CD14-positive monocyte (primary cell): Measurements from ENCODE around the gene RFX7. TPM values are rescaled to one million over a fixed set of nuclear protein-coding genes. Genes with fewer than 3 reads are reported as not detected.

Experiments
- DNase-seq, 3 donors: peaks; one replicate each; pipeline ENCODE4 v3.0.0-alpha.2; 2011 to 2022
- H2AFZ ChIP-seq: 2 replicates; pipeline ENCODE4 v1.6.0; 2012; ENCODE audit warnings: mild to moderate bottlenecking, low read depth, low read length, inconsistent platforms; ENCODE audit not compliant: insufficient read depth, poor library complexity, severe bottlenecking
- H3K27ac ChIP-seq, 2 donors: 1 replicate in 1 of 2; 2 replicates in 1 of 2; pipeline ENCODE4 v1.5.1; 2012 to 2013; ENCODE audit warnings: low read length in 2 of 2, control low read depth in 1 of 2, inconsistent platforms in 1 of 2, low read depth in 1 of 2, mild to moderate bottlenecking in 1 of 2
- H3K27me3 ChIP-seq, 2 donors: one replicate each; pipeline versions ENCODE4 v1.6.0 to v1.6.1; 2011 to 2013; ENCODE audit warnings: low read length in 2 of 2; ENCODE audit not compliant: control insufficient read depth in 2 of 2, insufficient read depth in 2 of 2
- H3K36me3 ChIP-seq, 2 donors: replicated peaks in 1 of 2; 1 replicate in 1 of 2; 2 replicates in 1 of 2; pipeline versions ENCODE4 v1.5.1 to v1.6.1; 2012 to 2013; ENCODE audit warnings: low read length in 2 of 2, control low read depth in 1 of 2, inconsistent platforms in 1 of 2, mild to moderate bottlenecking in 1 of 2; ENCODE audit not compliant: insufficient read depth in 2 of 2, control insufficient read depth in 1 of 2
- H3K4me1 ChIP-seq, 2 donors: 1 replicate in 1 of 2; 2 replicates in 1 of 2; pipeline versions ENCODE4 v1.5.1 to v1.6.1; 2012 to 2013; ENCODE audit warnings: low read length in 2 of 2, control low read depth in 1 of 2, inconsistent platforms in 1 of 2, mild to moderate bottlenecking in 1 of 2, moderate library complexity in 1 of 2; ENCODE audit not compliant: insufficient read depth in 2 of 2, control insufficient read depth in 1 of 2
- H3K4me2 ChIP-seq: replicated peaks from 2 replicates; pipeline ENCODE3; 2012; ENCODE audit warnings: low read length, moderate library complexity, mild to moderate bottlenecking; ENCODE audit not compliant: poor library complexity, severe bottlenecking; ENCODE audit errors: extremely low read depth
- H3K4me3 ChIP-seq, 3 experiments: fragments of 200-600 bp in 1 of 3; sonication (generic) in 1 of 3; replicated peaks in 1 of 3; 1 replicate in 2 of 3; 2 replicates in 1 of 3; pipeline ENCODE4 v1.5.1; 2011 to 2013; ENCODE audit warnings: low read length in 3 of 3, mild to moderate bottlenecking in 3 of 3, control low read depth in 2 of 3, low read depth in 2 of 3, inconsistent platforms in 1 of 3, moderate library complexity in 1 of 3
- H3K79me2 ChIP-seq: 2 replicates; pipeline ENCODE4 v1.6.0; 2012; ENCODE audit warnings: mild to moderate bottlenecking, control low read depth, inconsistent platforms, low read length, moderate library complexity; ENCODE audit not compliant: insufficient read depth
- H3K9ac ChIP-seq: 2 replicates; pipeline ENCODE4 v1.6.0; 2017; ENCODE audit warnings: low read length, mild to moderate bottlenecking; ENCODE audit not compliant: insufficient read depth, poor library complexity, severe bottlenecking
- H3K9me3 ChIP-seq, 2 donors: replicated peaks in 1 of 2; 1 replicate in 1 of 2; 2 replicates in 1 of 2; pipeline versions ENCODE4 v1.5.1 to v1.6.1; 2012 to 2013; ENCODE audit warnings: low read length in 2 of 2, control low read depth in 1 of 2; ENCODE audit not compliant: control insufficient read depth in 1 of 2, insufficient read depth in 1 of 2
- H4K20me1 ChIP-seq: 2 replicates; pipeline ENCODE4 v1.6.0; 2012; ENCODE audit warnings: mild to moderate bottlenecking, low read length, control low read depth, moderate library complexity; ENCODE audit not compliant: insufficient read depth
- H3K27ac Mint-ChIP-seq, 7 donors: one replicate each; pipeline ENCODE4 v1.8.0; 2020; ENCODE audit warnings: mild to moderate bottlenecking in 7 of 7, mixed read lengths in 7 of 7, moderate library complexity in 6 of 7, inconsistent platforms in 2 of 7
- H3K27me3 Mint-ChIP-seq, 3 donors: one replicate each; pipeline ENCODE4 v1.8.0; 2021 to 2022; ENCODE audit warnings: low read depth in 3 of 3, mild to moderate bottlenecking in 3 of 3, mixed read lengths in 3 of 3, moderate library complexity in 3 of 3, inconsistent platforms in 1 of 3
- H3K36me3 Mint-ChIP-seq, 2 donors: one replicate each; pipeline ENCODE4 v1.8.0; 2020; ENCODE audit warnings: mixed read lengths in 2 of 2, inconsistent platforms in 1 of 2, mild to moderate bottlenecking in 1 of 2
- H3K4me1 Mint-ChIP-seq: one replicate; pipeline ENCODE4 v1.8.0; 2020; ENCODE audit warnings: mild to moderate bottlenecking, mixed read lengths
- H3K4me3 Mint-ChIP-seq, 2 donors: one replicate each; pipeline ENCODE4 v1.8.0; 2020; ENCODE audit warnings: mild to moderate bottlenecking in 2 of 2, mixed read lengths in 2 of 2, moderate library complexity in 1 of 2
- H3K9me3 Mint-ChIP-seq, 7 donors: one replicate each; pipeline ENCODE4 v1.8.0; 2020 to 2022; ENCODE audit warnings: mixed read lengths in 7 of 7, mild to moderate bottlenecking in 6 of 7, moderate library complexity in 6 of 7, inconsistent platforms in 2 of 7
- WGBS: methylation state at CpG from one replicate; pipeline ENCODE4 v1.1.5; 2013; ENCODE audit warnings: missing lambda C conversion rate; ENCODE audit not compliant: insufficient coverage; 5-methylcytosine and 5-hydroxymethylcytosine counted together
- intact Hi-C, 2 donors: fragments of 100-400 bp; cut with micrococcal nuclease; formaldehyde crosslinking; loops; one replicate each; pipeline versions ENCODE4 v1.15.0 to v1.15.1; 2023
- polyA plus RNA-seq, 3 donors: library from polyadenylated mRNA; depleted of rRNA in 1 of 3; unstranded in 2 of 3; stranded (reverse) in 1 of 3; fragments of 300-500 nt in 2 of 3; fragments of >200 nt in 1 of 3; fragmentation: Illumina TruSeq in 2 of 3; gene quantifications; 1 replicate in 2 of 3; 2 replicates in 1 of 3; pipeline ENCODE4 v1.2.3, GENCODE V29; 2012 to 2021
- TF ChIP-seq, protein P1 (sequence below): fragments of 200-600 bp; IDR thresholded peaks from one replicate; pipeline ENCODE4 v1.8.0; 2022; ENCODE audit warnings: antibody characterized with exemption, mild to moderate bottlenecking

The RFX7 gene
- polyA plus RNA-seq, 3 donors, result 1.0 to 2.9 (median 1.2) TPM

DNA sequence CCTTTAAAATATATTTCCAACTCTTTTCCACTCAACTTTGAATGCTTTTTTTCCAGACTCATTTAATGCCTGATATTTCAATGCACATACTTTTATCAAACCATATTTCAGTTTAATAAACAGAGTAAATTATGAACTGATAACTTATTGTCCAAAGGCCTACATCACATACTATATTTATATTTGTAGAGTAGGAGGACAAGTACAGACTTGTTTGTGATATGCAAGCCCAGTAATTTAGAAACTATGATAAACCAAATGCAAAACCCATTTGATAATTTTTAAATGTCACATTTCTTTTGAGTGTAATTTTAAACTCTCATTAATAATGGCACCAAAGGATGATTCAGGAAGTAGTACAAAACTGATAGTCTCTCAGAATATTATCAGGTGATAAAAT is 3.3 kb downstream of the RFX7 start:
- Histone ChIP-seq H3K79me2 (peaks cover 90% of the 10 kb centered on the region), H3K9me3 (no peaks in the 10 kb centered on the region), H3K27me3 (no peaks in the 10 kb centered on the region), H3K9ac (no peak overlapping the region), H4K20me1 (peaks cover 5% of the 10 kb centered on the region), H3K27ac (no peak overlapping the region), H3K4me3 (no peak overlapping the region), H3K4me2 (no peak overlapping the region), H3K36me3 (no peaks in the 10 kb centered on the region), H3K4me1 (peaks cover 13 to 33% of the 10 kb centered on the region in 2 donors), H2AFZ (no peak overlapping the region)
- no peak overlapping the region for H3K27ac Mint-ChIP-seq
- intact Hi-C loops, result no loop called here
- H3K36me3 Mint-ChIP-seq, result peaks cover 6% of the 10 kb centered on the region in 2 donors
- TF ChIP-seq, protein P1, sequence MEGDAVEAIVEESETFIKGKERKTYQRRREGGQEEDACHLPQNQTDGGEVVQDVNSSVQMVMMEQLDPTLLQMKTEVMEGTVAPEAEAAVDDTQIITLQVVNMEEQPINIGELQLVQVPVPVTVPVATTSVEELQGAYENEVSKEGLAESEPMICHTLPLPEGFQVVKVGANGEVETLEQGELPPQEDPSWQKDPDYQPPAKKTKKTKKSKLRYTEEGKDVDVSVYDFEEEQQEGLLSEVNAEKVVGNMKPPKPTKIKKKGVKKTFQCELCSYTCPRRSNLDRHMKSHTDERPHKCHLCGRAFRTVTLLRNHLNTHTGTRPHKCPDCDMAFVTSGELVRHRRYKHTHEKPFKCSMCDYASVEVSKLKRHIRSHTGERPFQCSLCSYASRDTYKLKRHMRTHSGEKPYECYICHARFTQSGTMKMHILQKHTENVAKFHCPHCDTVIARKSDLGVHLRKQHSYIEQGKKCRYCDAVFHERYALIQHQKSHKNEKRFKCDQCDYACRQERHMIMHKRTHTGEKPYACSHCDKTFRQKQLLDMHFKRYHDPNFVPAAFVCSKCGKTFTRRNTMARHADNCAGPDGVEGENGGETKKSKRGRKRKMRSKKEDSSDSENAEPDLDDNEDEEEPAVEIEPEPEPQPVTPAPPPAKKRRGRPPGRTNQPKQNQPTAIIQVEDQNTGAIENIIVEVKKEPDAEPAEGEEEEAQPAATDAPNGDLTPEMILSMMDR, result no peak
- DNase-seq, result no peak
- H3K4me3 Mint-ChIP-seq, result no peak overlapping the region
- H3K9me3 Mint-ChIP-seq, result peaks cover 0 to under 1% (median 0%) of the 10 kb centered on the region in 7 donors
- peaks cover 43% of the 10 kb centered on the region for H3K4me1 Mint-ChIP-seq
- no peaks in the 10 kb centered on the region for H3K27me3 Mint-ChIP-seq

DNA sequence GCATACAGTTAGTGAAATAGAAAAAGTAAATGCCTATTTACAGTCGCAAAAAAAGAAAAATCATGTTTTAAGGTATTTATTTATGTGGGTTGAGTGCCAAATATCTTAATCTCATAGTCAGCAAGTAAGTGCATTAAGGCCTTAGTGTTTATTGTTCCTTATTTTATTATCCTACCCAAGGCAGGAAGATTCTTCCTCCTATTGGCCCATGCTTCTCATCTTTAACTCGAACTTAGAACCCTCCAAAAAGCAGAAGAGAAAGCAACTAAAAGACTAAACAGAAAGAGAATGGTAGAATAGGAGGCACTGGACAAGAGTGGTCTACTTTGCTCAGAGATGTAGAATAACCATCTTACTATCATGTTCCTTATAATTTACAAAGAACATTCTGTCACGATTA is 7.5 kb downstream of the RFX7 start:
- H2AFZ ChIP-seq, result no peak overlapping the region
- DNase-seq, result no peak
- no peak overlapping the region for H3K4me2 ChIP-seq
- TF ChIP-seq, protein P1, result no peak
- peaks cover 5% of the 10 kb centered on the region for H4K20me1 ChIP-seq
- H3K79me2 ChIP-seq, result peaks cover 95% of the 10 kb centered on the region
- intact Hi-C loops, result loop anchor here in 1 of 2 donors (5.0 kb wide), 1 partner anchor 231 kb away; the partner anchor contains the start of gene MNS1
- H3K27ac ChIP-seq, result no peak overlapping the region
- peaks cover 20 to 23% of the 10 kb centered on the region in 2 donors for H3K9me3 ChIP-seq
- peaks cover 0 to 34% of the 10 kb centered on the region in 2 donors for H3K36me3 ChIP-seq
- H3K4me3 Mint-ChIP-seq, result no peak overlapping the region
- H3K27ac Mint-ChIP-seq, result no peak overlapping the region
- H3K4me3 ChIP-seq, result no peak overlapping the region
- H3K4me1 ChIP-seq, result peaks cover 0 to under 1% of the 10 kb centered on the region in 2 donors
- peaks cover 13% of the 10 kb centered on the region for H3K4me1 Mint-ChIP-seq
- H3K9ac ChIP-seq, result no peak overlapping the region
- no peaks in the 10 kb centered on the region for H3K27me3 ChIP-seq
- no peaks in the 10 kb centered on the region for H3K27me3 Mint-ChIP-seq
- H3K9me3 Mint-ChIP-seq, result peaks cover 23 to 33% (median 28%) of the 10 kb centered on the region in 7 donors
- no CpG with 5 or more reads among the region's 3 CpGs for WGBS
- H3K36me3 Mint-ChIP-seq, result peaks cover 29 to 47% of the 10 kb centered on the region in 2 donors
